ENCODE results near the gene CCDC89. TPM values are rescaled to one million over a fixed set of nuclear protein-coding genes. Genes with fewer than 3 reads are reported as not detected.

The CCDC89 gene
- total and polyA plus RNA-seq, 2 donors (not counting 1 experiment from before 2014, with no cell fraction given), result not detected

DNA sequence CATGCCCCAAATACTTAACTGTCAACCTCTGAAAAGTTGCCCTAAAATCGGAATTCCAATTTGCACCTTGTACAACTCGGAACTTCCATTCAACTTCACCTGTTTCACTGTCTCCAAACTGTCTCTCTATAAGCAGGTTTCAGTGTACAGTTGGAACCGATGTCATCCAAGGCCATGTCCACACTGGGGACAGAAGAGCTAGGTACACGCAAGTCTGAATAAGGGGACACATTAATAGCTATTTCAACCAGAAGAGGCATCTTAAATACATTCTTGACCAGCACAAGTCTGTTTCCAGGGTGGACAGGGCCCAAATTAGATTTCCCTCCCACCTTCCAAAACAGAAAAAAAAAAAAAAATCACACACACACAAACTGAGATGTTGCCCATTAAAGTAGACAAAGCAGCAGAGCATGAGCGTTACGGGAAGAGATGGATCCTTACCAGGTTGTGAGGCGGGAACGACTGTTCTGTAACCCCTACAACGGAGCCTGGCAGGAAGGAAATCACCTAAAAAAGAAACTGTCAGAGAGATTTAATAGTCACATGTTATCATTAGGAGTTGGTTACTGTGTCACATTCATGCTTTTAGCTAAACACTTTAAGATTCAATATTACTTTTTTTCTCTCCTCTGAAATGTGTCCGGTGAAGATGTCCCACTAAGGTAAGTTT, 22.8 kb downstream of the CCDC89 start:
- Mint-ChIP-seq H3K4me1 (peaks cover 51% of the 10 kb centered on the region), H3K27ac (peak overlapping the region; percentile 95), H3K9me3 (ENCODE audit: insufficient read depth) (no peaks in the 10 kb centered on the region), H3K4me3 (peak overlapping the region; percentile 94), H3K27me3 (no peaks in the 10 kb centered on the region)
- peaks cover 47% of the 10 kb centered on the region for H3K79me2 ChIP-seq (ENCODE audit: control insufficient read depth, insufficient read depth, low read length)
- peak; percentile 13 for DNase-seq
- H3K4me1 ChIP-seq (ENCODE audit: control insufficient read depth in 2 of 2, insufficient read depth in 2 of 2, low read length in 2 of 2), result peaks cover 16 to 21% of the 10 kb centered on the region in 2 donors
- H3K4me2 ChIP-seq (replicated peaks; ENCODE audit: low read depth, low read length, poor library complexity, severe bottlenecking), result peak overlapping the region; percentile 79
- intact Hi-C loops (cut with micrococcal nuclease), result loop anchor here (10.0 kb wide), 1 partner anchor 348 kb away; no protein-coding TSS in a partner anchor
- ATAC-seq (ENCODE audit: low read depth), result no peak
- TF ChIP-seq, protein P1, sequence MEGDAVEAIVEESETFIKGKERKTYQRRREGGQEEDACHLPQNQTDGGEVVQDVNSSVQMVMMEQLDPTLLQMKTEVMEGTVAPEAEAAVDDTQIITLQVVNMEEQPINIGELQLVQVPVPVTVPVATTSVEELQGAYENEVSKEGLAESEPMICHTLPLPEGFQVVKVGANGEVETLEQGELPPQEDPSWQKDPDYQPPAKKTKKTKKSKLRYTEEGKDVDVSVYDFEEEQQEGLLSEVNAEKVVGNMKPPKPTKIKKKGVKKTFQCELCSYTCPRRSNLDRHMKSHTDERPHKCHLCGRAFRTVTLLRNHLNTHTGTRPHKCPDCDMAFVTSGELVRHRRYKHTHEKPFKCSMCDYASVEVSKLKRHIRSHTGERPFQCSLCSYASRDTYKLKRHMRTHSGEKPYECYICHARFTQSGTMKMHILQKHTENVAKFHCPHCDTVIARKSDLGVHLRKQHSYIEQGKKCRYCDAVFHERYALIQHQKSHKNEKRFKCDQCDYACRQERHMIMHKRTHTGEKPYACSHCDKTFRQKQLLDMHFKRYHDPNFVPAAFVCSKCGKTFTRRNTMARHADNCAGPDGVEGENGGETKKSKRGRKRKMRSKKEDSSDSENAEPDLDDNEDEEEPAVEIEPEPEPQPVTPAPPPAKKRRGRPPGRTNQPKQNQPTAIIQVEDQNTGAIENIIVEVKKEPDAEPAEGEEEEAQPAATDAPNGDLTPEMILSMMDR (IDR thresholded peaks at IDR 0.05), result no peak
- no peak for TF ChIP-seq EZH2 (IDR thresholded peaks at IDR 0.05; ENCODE audit: borderline replicate concordance, insufficient read depth, low read depth, low read length, poor library complexity, severe bottlenecking)
- peaks cover 37% of the 10 kb centered on the region for H4K20me1 ChIP-seq (ENCODE audit: control insufficient read depth, insufficient read depth, low read length, poor library complexity, severe bottlenecking)
- peaks cover 0 to 25% of the 10 kb centered on the region in 2 experiments for H3K36me3 ChIP-seq (replicated peaks in 1 of 2; ENCODE audit: control extremely low read depth in 1 of 2, control insufficient read depth in 1 of 2, extremely low read depth in 1 of 2, insufficient read depth in 2 of 2, low read length in 1 of 2)
- H3K27me3 ChIP-seq (replicated peaks in 1 of 4; ENCODE audit: control extremely low read depth in 1 of 4, control insufficient read depth in 3 of 4, insufficient read depth in 4 of 4, low read length in 3 of 4), result no peaks in the 10 kb centered on the region
- peak overlapping the region; percentile 96 to 97 for H3K27ac ChIP-seq (ENCODE audit: low read length in 2 of 2)
- H3K9ac ChIP-seq (ENCODE audit: low read length), result peak overlapping the region; percentile 86
- ChIA-PET CTCF (interaction anchor here (0.7 to 1.9 kb wide), 3 partner anchors 35 to 312 kb away, joined by 3 to 15 read pairs (median 3); partner anchors contain the start of genes DLG2 and TMEM126B), POLR2A (interaction anchor here (0.5 kb wide), 1 partner anchor 69 kb away, joined by 5 read pairs; no protein-coding TSS in a partner anchor)
- H2AFZ ChIP-seq (ENCODE audit: insufficient read depth, low read depth, low read length, poor library complexity, severe bottlenecking), result peak overlapping the region; percentile 78
- peak overlapping the region; percentile 78 to 95 (median 89) for H3K4me3 ChIP-seq (ENCODE audit: control extremely low read depth in 1 of 5, extremely low read depth in 1 of 5, insufficient read depth in 1 of 5, low read depth in 2 of 5, low read length in 4 of 5)
- peaks cover 0 to 3% (median 0%) of the 10 kb centered on the region in 3 donors for H3K9me3 ChIP-seq (ENCODE audit: control extremely low read depth in 1 of 3, control insufficient read depth in 2 of 3, insufficient read depth in 1 of 3, low read length in 2 of 3)
- 19% methylated on average over 4 of the region's 10 CpGs for WGBS (ENCODE audit: insufficient coverage)
